ENCODE measurements around the gene C10orf62.
"Not testable (repeated sequence)": the region's sequence is repeated elsewhere in the genome, so short reads cannot be mapped to it uniquely, and the experiment has no call there.

C10orf62 gene

GRCh38 chr10:97589479-97589878 lies at the start of gene C10orf62:
Gene C10orf62, plus strand, starts transcription at chr10:97589721. Its CDS starts 177 bp downstream, at chr10:97589898.
- DNase-seq (ENCODE audit: low read depth) = no peak

GRCh38 chr10:97540669-97541500 lies 48.6 kb upstream of the C10orf62 start:
- DNase-seq (ENCODE audit: low read depth) = no peak

GRCh38 chr10:97542169-97543024 lies 47.1 kb upstream of the C10orf62 start:
- DNase-seq (ENCODE audit: low read depth) = no peak

GRCh38 chr10:97543025-97543546 lies 46.4 kb upstream of the C10orf62 start:
- DNase-seq (ENCODE audit: low read depth) = peak; percentile 15

GRCh38 chr10:97546456-97547270 lies 42.9 kb upstream of the C10orf62 start:
- no peak for DNase-seq (ENCODE audit: low read depth)

GRCh38 chr10:97547271-97547600 lies 42.3 kb upstream of the C10orf62 start:
- no peak for DNase-seq (ENCODE audit: low read depth)

- no peak for DNase-seq (ENCODE audit: low read depth)
These were observed 41.6 kb upstream of the C10orf62 start for GRCh38 chr10:97547962-97548361.

- no peak for DNase-seq (ENCODE audit: low read depth)
These were observed 40.6 kb upstream of the C10orf62 start for GRCh38 chr10:97548828-97549455.

- DNase-seq (ENCODE audit: low read depth) = no peak
These were observed 39.8 kb upstream of the C10orf62 start for GRCh38 chr10:97549587-97550322.

GRCh38 chr10:97550336-97551149 lies 39.0 kb upstream of the C10orf62 start:
- DNase-seq (ENCODE audit: low read depth) = no peak

- DNase-seq (ENCODE audit: low read depth) = no peak
These were observed 38.2 kb upstream of the C10orf62 start for GRCh38 chr10:97551271-97551670.

- DNase-seq (ENCODE audit: low read depth) = peak; percentile 31
These were observed 35.9 kb upstream of the C10orf62 start for GRCh38 chr10:97553575-97554031.

- not testable (repeated sequence) for DNase-seq (ENCODE audit: low read depth)
These were observed 35.2 kb upstream of the C10orf62 start for GRCh38 chr10:97554336-97554735.

GRCh38 chr10:97555541-97555940 lies 34.0 kb upstream of the C10orf62 start:
- not testable (repeated sequence) for DNase-seq (ENCODE audit: low read depth)

GRCh38 chr10:97560731-97561381 lies 28.7 kb upstream of the C10orf62 start:
- DNase-seq (ENCODE audit: low read depth) = not testable (repeated sequence)

GRCh38 chr10:97561386-97562077 lies 28.0 kb upstream of the C10orf62 start:
- not testable (repeated sequence) for DNase-seq (ENCODE audit: low read depth)

GRCh38 chr10:97562329-97562728 lies 27.2 kb upstream of the C10orf62 start:
- DNase-seq (ENCODE audit: low read depth) = not testable (repeated sequence)

- DNase-seq (ENCODE audit: low read depth) = no peak
These were observed 26.2 kb upstream of the C10orf62 start for GRCh38 chr10:97563337-97563736.

- DNase-seq (ENCODE audit: low read depth) = no peak
These were observed 24.7 kb upstream of the C10orf62 start for GRCh38 chr10:97564776-97565175.
